Astrocyte (in vitro differentiated cells and primary cell): ENCODE measurements around the gene USP33. TPM values are rescaled to one million over a fixed set of nuclear protein-coding genes. Genes with fewer than 3 reads are reported as not detected.

Experiments used
- DNase-seq: peaks from one replicate; pipeline ENCODE4 v3.0.0-alpha.2; 2010; ENCODE audit warnings: low read depth
- FAIRE-seq: peaks from 2 replicates; lab custom pipeline; 2011; peaks lifted over from hg19 to GRCh38; lab: Jason Lieb, UNC
- H2AFZ ChIP-seq: 2 replicates; pipeline ENCODE4 v1.6.0; 2012; ENCODE audit warnings: low read depth, low read length, inconsistent platforms
- H3K27ac ChIP-seq: 2 replicates; pipeline ENCODE4 v1.5.1; 2011; ENCODE audit warnings: low read depth, low read length, inconsistent platforms
- H3K27me3 ChIP-seq: 2 replicates; pipeline ENCODE4 v1.6.0; 2011; ENCODE audit warnings: low read length, inconsistent platforms; ENCODE audit not compliant: insufficient read depth
- H3K36me3 ChIP-seq: 2 replicates; pipeline ENCODE4 v1.5.1; 2011; ENCODE audit warnings: low read length, inconsistent platforms; ENCODE audit not compliant: insufficient read depth
- H3K4me1 ChIP-seq: 2 replicates; pipeline ENCODE4 v1.5.1; 2011; ENCODE audit warnings: low read length, inconsistent platforms; ENCODE audit not compliant: insufficient read depth
- H3K4me2 ChIP-seq: 2 replicates; pipeline ENCODE4 v1.6.0; 2012; ENCODE audit warnings: low read length, inconsistent platforms
- H3K4me3 ChIP-seq: 2 replicates; pipeline ENCODE4 v1.5.1; 2011; ENCODE audit warnings: low read depth, mild to moderate bottlenecking, low read length, inconsistent platforms; ENCODE audit not compliant: insufficient read depth
- H3K79me2 ChIP-seq: 2 replicates; pipeline ENCODE4 v1.6.0; 2012; ENCODE audit warnings: mild to moderate bottlenecking, low read length, inconsistent platforms; ENCODE audit not compliant: insufficient read depth
- H3K9ac ChIP-seq: 2 replicates; pipeline ENCODE4 v1.6.0; 2012; ENCODE audit warnings: mild to moderate bottlenecking, low read length, inconsistent platforms
- H3K9me3 ChIP-seq: 2 replicates; pipeline ENCODE4 v1.5.1; 2012; ENCODE audit warnings: low read depth, mild to moderate bottlenecking, low read length, inconsistent platforms; ENCODE audit not compliant: insufficient read depth
- H4K20me1 ChIP-seq: 2 replicates; pipeline ENCODE4 v1.6.0; 2012; ENCODE audit warnings: low read length, inconsistent platforms; ENCODE audit not compliant: insufficient read depth
- H3K27ac Mint-ChIP-seq: one replicate; pipeline ENCODE4 v1.8.0; 2021; ENCODE audit warnings: mild to moderate bottlenecking, mixed read lengths; ENCODE audit not compliant: unreplicated experiment
- H3K27me3 Mint-ChIP-seq: one replicate; pipeline ENCODE4 v1.8.0; 2021; ENCODE audit warnings: low read depth, mixed read lengths; ENCODE audit not compliant: unreplicated experiment
- H3K36me3 Mint-ChIP-seq: one replicate; pipeline ENCODE4 v1.8.0; 2021; ENCODE audit warnings: low read depth, mixed read lengths; ENCODE audit not compliant: unreplicated experiment
- H3K4me1 Mint-ChIP-seq: one replicate; pipeline ENCODE4 v1.8.0; 2021; ENCODE audit warnings: low read depth, mixed read lengths; ENCODE audit not compliant: unreplicated experiment
- H3K4me3 Mint-ChIP-seq: one replicate; pipeline ENCODE4 v1.8.0; 2021; ENCODE audit warnings: mild to moderate bottlenecking, moderate library complexity, mixed read lengths; ENCODE audit not compliant: unreplicated experiment
- H3K9me3 Mint-ChIP-seq: one replicate; pipeline ENCODE4 v1.8.0; 2021; ENCODE audit warnings: mild to moderate bottlenecking, mixed read lengths; ENCODE audit not compliant: unreplicated experiment
- EZH2 ChIP-seq: IDR thresholded peaks from 2 replicates; pipeline ENCODE4 v1.6.1; 2012; ENCODE audit warnings: mild to moderate bottlenecking, low read length, inconsistent platforms; ENCODE audit not compliant: insufficient read depth
- total RNA-seq: library from RNA; stranded (reverse); gene quantifications from 2 replicates; pipeline ENCODE4 v1.2.1, GENCODE V29; 2021
- TF ChIP-seq, protein P1 (sequence below): IDR thresholded peaks from 2 replicates; pipeline ENCODE4 v1.5.1; 2011; ENCODE audit warnings: low read depth, mild to moderate bottlenecking, inconsistent platforms, low read length, moderate library complexity; ENCODE audit not compliant: insufficient read depth

The USP33 gene
- total RNA-seq, 1 donor from 2014 or later = 46.4 TPM

GRCh38 chr1:77718181-77718580, 41.5 kb downstream of the USP33 start:
- Histone ChIP-seq H3K27me3 (no peaks in the 10 kb centered on the region), H3K9ac (no peak overlapping the region), H3K79me2 (no peaks in the 10 kb centered on the region), H3K36me3 (peaks cover 18% of the 10 kb centered on the region), H3K4me3 (no peak overlapping the region), H3K27ac (no peak overlapping the region), H3K9me3 (no peaks in the 10 kb centered on the region), H2AFZ (no peak overlapping the region), H3K4me1 (no peaks in the 10 kb centered on the region), H4K20me1 (no peaks in the 10 kb centered on the region), H3K4me2 (no peak overlapping the region)
- Mint-ChIP-seq H3K36me3 (peaks cover 3% of the 10 kb centered on the region), H3K4me3 (no peak overlapping the region), H3K9me3 (no peaks in the 10 kb centered on the region), H3K27ac (no peak overlapping the region), H3K27me3 (no peaks in the 10 kb centered on the region), H3K4me1 (no peaks in the 10 kb centered on the region)
- no peak for DNase-seq
- TF ChIP-seq EZH2 = no peak
- TF ChIP-seq, protein P1, sequence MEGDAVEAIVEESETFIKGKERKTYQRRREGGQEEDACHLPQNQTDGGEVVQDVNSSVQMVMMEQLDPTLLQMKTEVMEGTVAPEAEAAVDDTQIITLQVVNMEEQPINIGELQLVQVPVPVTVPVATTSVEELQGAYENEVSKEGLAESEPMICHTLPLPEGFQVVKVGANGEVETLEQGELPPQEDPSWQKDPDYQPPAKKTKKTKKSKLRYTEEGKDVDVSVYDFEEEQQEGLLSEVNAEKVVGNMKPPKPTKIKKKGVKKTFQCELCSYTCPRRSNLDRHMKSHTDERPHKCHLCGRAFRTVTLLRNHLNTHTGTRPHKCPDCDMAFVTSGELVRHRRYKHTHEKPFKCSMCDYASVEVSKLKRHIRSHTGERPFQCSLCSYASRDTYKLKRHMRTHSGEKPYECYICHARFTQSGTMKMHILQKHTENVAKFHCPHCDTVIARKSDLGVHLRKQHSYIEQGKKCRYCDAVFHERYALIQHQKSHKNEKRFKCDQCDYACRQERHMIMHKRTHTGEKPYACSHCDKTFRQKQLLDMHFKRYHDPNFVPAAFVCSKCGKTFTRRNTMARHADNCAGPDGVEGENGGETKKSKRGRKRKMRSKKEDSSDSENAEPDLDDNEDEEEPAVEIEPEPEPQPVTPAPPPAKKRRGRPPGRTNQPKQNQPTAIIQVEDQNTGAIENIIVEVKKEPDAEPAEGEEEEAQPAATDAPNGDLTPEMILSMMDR = no peak
- no peak for FAIRE-seq

DNA sequence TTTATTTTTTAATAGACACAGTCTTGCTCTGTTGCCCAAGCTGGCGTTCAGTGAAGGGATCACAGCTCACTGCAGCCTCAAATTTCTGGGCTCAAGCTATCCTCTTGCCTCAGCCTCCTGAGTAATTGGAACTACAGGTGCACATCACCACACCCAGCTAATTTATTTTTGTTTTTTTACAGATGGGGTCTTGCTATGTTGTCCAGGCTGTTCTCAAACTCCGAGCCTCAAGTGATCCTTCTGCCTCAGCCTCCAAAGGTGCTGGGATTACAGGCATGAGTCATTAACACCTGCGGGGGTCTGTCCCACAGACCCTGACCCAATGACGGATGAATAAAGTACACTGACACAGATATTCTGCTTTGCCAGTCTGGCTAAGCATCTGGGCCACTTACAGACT, 43.6 kb downstream of the USP33 start:
- Histone ChIP-seq H3K79me2 (no peaks in the 10 kb centered on the region), H3K4me2 (no peak overlapping the region), H3K27ac (no peak overlapping the region), H3K4me1 (no peaks in the 10 kb centered on the region), H3K9ac (no peak overlapping the region), H4K20me1 (no peaks in the 10 kb centered on the region), H3K4me3 (no peak overlapping the region), H3K27me3 (no peaks in the 10 kb centered on the region), H3K36me3 (peaks cover 24% of the 10 kb centered on the region), H2AFZ (no peak overlapping the region), H3K9me3 (no peaks in the 10 kb centered on the region)
- DNase-seq (no peak), FAIRE-seq (no peak)
- Mint-ChIP-seq H3K27ac (no peak overlapping the region), H3K36me3 (peaks cover 3% of the 10 kb centered on the region), H3K27me3 (no peaks in the 10 kb centered on the region), H3K4me3 (no peak overlapping the region), H3K9me3 (no peaks in the 10 kb centered on the region), H3K4me1 (no peaks in the 10 kb centered on the region)
- no peak for TF ChIP-seq EZH2
- TF ChIP-seq, protein P1 = no peak

DNA sequence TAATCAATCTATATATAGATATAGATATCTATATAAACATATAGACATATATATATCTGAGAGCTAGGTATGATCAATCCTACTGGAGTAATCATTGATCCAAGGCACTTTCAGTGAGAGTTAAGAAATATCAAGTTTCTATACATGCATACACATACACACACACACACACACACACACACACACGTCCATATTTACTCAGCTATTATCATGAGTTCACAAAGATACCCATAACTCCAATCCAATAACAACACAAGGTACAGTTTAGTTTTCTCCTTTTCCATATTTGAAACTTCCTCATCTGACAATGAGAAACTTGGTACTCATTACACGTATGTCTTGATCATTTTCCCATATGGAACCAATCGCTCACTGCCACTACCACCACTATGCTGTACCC, 49.9 kb downstream of the USP33 start:
- Mint-ChIP-seq H3K4me3 (no peak overlapping the region), H3K4me1 (peaks cover 4% of the 10 kb centered on the region), H3K36me3 (peaks cover 3% of the 10 kb centered on the region), H3K27ac (no peak overlapping the region), H3K9me3 (no peaks in the 10 kb centered on the region), H3K27me3 (no peaks in the 10 kb centered on the region)
- no peak overlapping the region for H3K9ac ChIP-seq
- H3K4me1 ChIP-seq = no peaks in the 10 kb centered on the region
- FAIRE-seq (peak; percentile 45), DNase-seq (no peak)
- H3K27ac ChIP-seq = no peak overlapping the region
- H3K4me2 ChIP-seq = no peak overlapping the region
- no peak overlapping the region for H2AFZ ChIP-seq
- H3K27me3 ChIP-seq = no peaks in the 10 kb centered on the region
- H3K79me2 ChIP-seq = no peaks in the 10 kb centered on the region
- H4K20me1 ChIP-seq = no peaks in the 10 kb centered on the region
- H3K4me3 ChIP-seq = no peak overlapping the region
- peaks cover 37% of the 10 kb centered on the region for H3K36me3 ChIP-seq
- no peaks in the 10 kb centered on the region for H3K9me3 ChIP-seq
- TF ChIP-seq, protein P1 = no peak
- TF ChIP-seq EZH2 = no peak
